Measurements from ENCODE around the gene LRRC23. TPM values are rescaled to one million over a fixed set of nuclear protein-coding genes. Genes with fewer than 3 reads are reported as not detected.

The LRRC23 gene
- total and polyA plus RNA-seq, 2 experiments from 2014 or later, result 2.4 to 9.1 TPM

DNA sequence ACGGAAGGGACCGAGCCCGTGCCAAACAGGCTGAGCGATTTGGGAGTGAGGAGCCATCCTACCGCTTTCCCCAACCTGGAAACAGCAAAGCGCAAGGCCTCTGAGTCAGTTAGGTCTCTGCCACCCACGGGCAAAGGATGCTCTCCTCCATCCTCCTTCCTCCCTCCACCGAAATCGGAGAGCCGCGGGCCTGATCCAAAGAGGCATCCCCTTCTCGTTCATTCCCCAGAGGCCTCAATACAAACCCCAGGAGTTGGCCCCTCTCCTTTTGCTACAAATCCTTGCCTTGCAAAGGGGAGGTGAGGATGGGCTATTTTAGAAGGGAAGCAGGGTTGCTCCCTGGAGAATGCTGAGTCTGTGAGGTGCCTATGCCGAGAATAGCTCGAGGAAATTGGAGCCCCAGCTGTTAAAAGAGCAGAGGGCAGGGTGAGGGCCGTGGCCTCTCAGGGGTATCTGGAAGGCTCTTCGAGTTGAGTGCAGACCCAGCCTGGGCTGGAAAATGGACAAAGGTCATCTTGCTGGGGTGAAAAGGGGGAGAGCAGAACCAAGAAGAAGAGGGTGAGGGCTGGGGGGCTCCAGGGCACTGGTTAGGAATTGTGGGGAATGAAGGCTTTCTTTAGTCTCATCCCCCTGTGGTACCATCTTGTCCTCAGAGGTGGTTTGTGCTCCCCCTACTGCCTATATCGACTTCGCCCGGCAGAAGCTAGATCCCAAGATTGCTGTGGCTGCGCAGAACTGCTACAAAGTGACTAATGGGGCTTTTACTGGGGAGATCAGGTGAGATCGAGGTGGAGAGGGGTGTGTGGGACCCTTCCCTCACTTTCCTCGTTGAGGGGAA is 36.2 kb upstream of the LRRC23 start:
- TF ChIP-seq STAT1 (IDR thresholded peaks at IDR 0.05; ENCODE audit: unreplicated experiment), result no peak
- TF ChIP-seq, protein P1, sequence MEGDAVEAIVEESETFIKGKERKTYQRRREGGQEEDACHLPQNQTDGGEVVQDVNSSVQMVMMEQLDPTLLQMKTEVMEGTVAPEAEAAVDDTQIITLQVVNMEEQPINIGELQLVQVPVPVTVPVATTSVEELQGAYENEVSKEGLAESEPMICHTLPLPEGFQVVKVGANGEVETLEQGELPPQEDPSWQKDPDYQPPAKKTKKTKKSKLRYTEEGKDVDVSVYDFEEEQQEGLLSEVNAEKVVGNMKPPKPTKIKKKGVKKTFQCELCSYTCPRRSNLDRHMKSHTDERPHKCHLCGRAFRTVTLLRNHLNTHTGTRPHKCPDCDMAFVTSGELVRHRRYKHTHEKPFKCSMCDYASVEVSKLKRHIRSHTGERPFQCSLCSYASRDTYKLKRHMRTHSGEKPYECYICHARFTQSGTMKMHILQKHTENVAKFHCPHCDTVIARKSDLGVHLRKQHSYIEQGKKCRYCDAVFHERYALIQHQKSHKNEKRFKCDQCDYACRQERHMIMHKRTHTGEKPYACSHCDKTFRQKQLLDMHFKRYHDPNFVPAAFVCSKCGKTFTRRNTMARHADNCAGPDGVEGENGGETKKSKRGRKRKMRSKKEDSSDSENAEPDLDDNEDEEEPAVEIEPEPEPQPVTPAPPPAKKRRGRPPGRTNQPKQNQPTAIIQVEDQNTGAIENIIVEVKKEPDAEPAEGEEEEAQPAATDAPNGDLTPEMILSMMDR (conservative IDR thresholded peaks at IDR 0.05; ENCODE audit: low read depth in 2 of 2), result peak; percentile 19 to 46; a peak in 1 of 4 replicates
- peaks cover 70% of the 10 kb centered on the region for H3K36me3 Mint-ChIP-seq (ENCODE audit: low read depth)

DNA sequence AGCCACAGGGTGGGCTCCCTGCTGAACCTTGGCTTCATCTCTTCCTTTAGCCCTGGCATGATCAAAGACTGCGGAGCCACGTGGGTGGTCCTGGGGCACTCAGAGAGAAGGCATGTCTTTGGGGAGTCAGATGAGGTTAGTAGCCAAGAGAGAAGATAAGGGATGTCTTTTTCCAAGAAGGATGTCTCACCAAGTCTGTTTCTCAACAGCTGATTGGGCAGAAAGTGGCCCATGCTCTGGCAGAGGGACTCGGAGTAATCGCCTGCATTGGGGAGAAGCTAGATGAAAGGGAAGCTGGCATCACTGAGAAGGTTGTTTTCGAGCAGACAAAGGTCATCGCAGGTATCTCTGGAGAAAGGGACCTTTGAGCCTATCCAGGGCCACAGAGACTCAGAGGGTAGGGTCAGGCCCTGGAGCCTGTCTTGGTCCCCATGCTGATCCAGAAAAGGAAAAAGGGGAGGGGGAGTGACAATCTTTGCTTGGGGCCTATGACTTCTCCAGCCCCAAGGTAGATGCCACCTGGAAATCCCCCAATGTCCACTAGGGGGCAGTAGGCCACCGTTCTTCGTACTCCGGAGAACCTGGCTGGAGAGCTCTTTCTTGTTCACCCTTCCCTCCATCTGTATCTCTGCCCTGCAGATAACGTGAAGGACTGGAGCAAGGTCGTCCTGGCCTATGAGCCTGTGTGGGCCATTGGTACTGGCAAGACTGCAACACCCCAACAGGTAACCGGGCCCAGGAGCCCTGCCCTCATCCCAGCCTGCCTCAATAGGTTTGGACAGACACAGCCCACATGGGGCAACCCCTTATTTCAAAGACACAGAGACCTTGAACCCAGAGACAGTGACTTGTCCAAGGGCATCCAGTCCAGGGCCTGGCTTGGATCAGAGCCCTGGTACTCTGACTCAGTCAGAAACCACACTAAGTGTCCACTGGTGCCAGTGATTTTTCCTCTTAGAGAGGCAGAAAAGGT is 35.3 kb upstream of the LRRC23 start:
- Mint-ChIP-seq H3K36me3 (ENCODE audit: low read depth) (peaks cover 61% of the 10 kb centered on the region), H3K27ac (peak overlapping the region; percentile 94), H3K27me3 (ENCODE audit: insufficient read depth, low read depth, poor library complexity) (peaks cover 54% of the 10 kb centered on the region), H3K9me3 (no peaks in the 10 kb centered on the region; the same call in 1 of the 3 replicates), H3K4me1 (peaks cover 57% of the 10 kb centered on the region), H3K4me3 (peak overlapping the region; percentile 94)
- Histone ChIP-seq H3K27ac (ENCODE audit: low read depth) (peak overlapping the region; percentile 85), H3K27me3 (ENCODE audit: insufficient read depth) (no peaks in the 10 kb centered on the region), H3F3A (replicated peaks; ENCODE audit: low read depth) (peaks cover 68% of the 10 kb centered on the region), H3K79me2 (replicated peaks; ENCODE audit: insufficient read depth) (peaks cover 28% of the 10 kb centered on the region), H4K20me1 (replicated peaks; ENCODE audit: insufficient read depth) (peaks cover 32% of the 10 kb centered on the region), H3K9me2 (ENCODE audit: insufficient read depth) (no peaks in the 10 kb centered on the region), H3K36me3 (ENCODE audit: insufficient read depth) (peaks cover 14% of the 10 kb centered on the region; the same call in 1 of the 2 replicates), H3K4me3 (peak overlapping the region; percentile 97), H3K4me1 (ENCODE audit: insufficient read depth) (peaks cover 56% of the 10 kb centered on the region), H3K4me2 (peak overlapping the region; percentile 100), H2AFZ (no peak overlapping the region)
- ATAC-seq (peak; percentile 1), DNase-seq (ENCODE audit: low spot score) (peak; percentile 96)
- TF ChIP-seq, protein P2, sequence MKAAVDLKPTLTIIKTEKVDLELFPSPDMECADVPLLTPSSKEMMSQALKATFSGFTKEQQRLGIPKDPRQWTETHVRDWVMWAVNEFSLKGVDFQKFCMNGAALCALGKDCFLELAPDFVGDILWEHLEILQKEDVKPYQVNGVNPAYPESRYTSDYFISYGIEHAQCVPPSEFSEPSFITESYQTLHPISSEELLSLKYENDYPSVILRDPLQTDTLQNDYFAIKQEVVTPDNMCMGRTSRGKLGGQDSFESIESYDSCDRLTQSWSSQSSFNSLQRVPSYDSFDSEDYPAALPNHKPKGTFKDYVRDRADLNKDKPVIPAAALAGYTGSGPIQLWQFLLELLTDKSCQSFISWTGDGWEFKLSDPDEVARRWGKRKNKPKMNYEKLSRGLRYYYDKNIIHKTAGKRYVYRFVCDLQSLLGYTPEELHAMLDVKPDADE (IDR thresholded peaks at IDR 0.05), result no peak; the same call in 1 of the 2 replicates
- TF ChIP-seq ZNF114 (CRISPR knock-in tag; IDR thresholded peaks at IDR 0.05) (no peak), STAT1 (IDR thresholded peaks at IDR 0.05; ENCODE audit: unreplicated experiment) (no peak), JUNB (IDR thresholded peaks at IDR 0.05; ENCODE audit: unreplicated experiment) (no peak)
- TF ChIP-seq, protein P1 (conservative IDR thresholded peaks at IDR 0.05; ENCODE audit: low read depth in 2 of 2), result peak; percentile 91 to 94

More for the DNA sequence above, 36.2 kb upstream of the LRRC23 start:
- Mint-ChIP-seq H3K27ac (peak overlapping the region; percentile 94), H3K27me3 (ENCODE audit: insufficient read depth, low read depth, poor library complexity) (peaks cover 52% of the 10 kb centered on the region), H3K4me3 (peak overlapping the region; percentile 94), H3K9me3 (no peaks in the 10 kb centered on the region; the same call in 1 of the 3 replicates), H3K4me1 (peaks cover 54% of the 10 kb centered on the region)
- DNase-seq (ENCODE audit: low spot score), result no peak
- peaks cover 50% of the 10 kb centered on the region for H3K4me1 ChIP-seq (ENCODE audit: insufficient read depth)
- peaks cover 14% of the 10 kb centered on the region; the same call in 1 of the 2 replicates for H3K36me3 ChIP-seq (ENCODE audit: insufficient read depth)
- no peaks in the 10 kb centered on the region for H3K9me2 ChIP-seq (ENCODE audit: insufficient read depth)
- no peak overlapping the region for H2AFZ ChIP-seq
- peaks cover 32% of the 10 kb centered on the region for H4K20me1 ChIP-seq (replicated peaks; ENCODE audit: insufficient read depth)
- no peak for ATAC-seq
- H3K4me3 ChIP-seq, result peak overlapping the region; percentile 97
- H3K27me3 ChIP-seq (ENCODE audit: insufficient read depth), result no peaks in the 10 kb centered on the region
- H3K27ac ChIP-seq (ENCODE audit: low read depth), result peak overlapping the region; percentile 85
- H3K79me2 ChIP-seq (replicated peaks; ENCODE audit: insufficient read depth), result peaks cover 26% of the 10 kb centered on the region
- H3K4me2 ChIP-seq, result peak overlapping the region; percentile 100
- peaks cover 61% of the 10 kb centered on the region for H3F3A ChIP-seq (replicated peaks; ENCODE audit: low read depth)

All from GM23338 (cell line).